HG03575 (cell line): Measurements from ENCODE around the gene CHST15.

Source experiments
- ATAC-seq: cut with Tn5 transposase; IDR thresholded peaks from one replicate; pipeline ENCODE4 v1.9.1; 2021; ENCODE audit not compliant: unreplicated experiment, insufficient number of reproducible peaks, low FRiP score; ENCODE audit errors: extremely low read depth

CHST15 gene

DNA sequence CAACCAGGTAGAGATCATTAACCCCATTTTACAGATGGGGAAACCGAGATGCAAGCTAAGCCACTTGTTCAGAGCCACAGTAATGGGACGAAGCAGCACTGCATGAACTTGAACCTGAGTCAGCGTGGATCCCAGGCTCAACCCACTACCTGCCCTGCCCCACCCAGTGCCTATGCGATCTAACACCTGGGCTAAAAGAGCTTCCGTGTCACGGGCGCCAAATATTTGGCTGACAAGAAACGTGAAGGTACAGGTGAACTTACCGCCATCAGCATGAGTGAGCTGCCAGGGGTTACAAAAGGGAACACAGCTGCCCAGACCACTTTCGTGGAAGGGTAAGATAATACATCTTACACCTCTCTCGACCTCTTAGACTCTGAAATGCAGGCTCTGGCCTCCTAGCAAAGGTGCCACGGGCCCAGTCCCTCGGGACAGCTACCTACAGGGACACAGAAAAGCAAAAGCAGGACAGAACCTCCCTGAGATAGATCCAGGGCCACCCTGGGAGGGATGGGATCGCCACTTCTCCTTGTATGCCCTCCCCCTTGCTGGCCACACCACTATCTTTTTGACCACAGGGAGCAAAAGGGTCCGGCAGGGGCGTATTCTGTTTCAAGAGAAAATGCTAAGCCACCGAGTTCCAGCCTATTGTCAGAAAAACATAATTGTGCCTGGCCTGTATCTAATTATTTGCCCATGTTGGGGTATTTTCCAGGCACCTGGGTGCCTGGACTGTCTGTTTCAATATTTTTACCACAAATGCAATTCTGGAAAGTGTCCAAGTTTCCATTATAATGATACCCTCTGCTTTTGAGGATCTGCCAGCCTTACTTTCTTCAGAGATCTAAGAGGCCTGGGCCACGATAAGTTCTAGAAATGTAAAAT is 6.4 kb downstream of the CHST15 start:
- no peak for ATAC-seq

DNA sequence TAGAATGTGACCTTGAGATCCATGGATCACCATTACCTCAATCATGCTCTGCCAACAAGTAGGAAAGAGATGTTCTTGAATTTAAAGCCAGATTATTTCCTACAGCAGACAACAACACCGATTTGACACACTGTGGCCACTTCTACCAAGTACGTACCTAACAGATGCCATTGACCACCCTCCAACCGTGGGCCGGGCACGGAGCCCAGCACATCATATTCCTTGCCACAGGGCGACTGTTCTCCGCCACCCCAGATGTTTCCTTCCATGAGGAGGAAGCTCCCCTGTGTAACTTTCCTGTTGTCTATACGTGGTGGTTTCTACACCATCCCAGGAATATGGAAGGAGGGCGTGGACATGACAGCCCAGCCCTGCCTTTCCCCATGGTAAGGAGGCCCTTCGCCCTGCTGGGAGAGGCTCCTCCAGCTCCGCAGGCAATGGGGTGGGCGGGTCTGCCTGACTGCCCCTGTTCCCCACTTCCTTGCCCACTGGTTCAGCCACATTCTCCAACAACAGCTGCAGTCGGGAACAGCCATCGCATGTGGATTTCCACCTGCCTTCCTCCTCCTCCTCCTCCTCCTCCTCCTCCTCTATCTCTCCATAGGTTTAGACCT is 7.2 kb downstream of the CHST15 start:
- no peak for ATAC-seq

DNA sequence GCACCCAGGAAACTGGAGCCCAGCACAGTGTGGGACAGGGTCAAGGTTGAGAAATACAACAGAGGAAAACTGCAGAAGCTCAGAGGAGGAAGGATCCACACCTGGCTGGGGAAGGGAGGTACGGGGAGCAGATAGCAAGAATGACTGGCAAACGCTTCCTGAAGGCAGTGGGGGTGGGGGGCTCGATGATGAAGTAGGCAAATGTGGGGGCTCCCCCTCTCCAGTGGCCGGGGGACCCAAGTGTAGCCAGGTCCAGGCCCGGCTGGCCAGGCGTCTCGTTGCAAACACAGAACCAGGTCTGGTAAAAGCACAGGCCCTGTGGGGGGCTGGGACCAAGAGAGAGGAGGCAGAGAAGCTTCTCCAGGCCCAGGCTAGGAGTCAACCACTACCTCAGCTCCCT is 7.7 kb downstream of the CHST15 start:
- ATAC-seq, result no peak

DNA sequence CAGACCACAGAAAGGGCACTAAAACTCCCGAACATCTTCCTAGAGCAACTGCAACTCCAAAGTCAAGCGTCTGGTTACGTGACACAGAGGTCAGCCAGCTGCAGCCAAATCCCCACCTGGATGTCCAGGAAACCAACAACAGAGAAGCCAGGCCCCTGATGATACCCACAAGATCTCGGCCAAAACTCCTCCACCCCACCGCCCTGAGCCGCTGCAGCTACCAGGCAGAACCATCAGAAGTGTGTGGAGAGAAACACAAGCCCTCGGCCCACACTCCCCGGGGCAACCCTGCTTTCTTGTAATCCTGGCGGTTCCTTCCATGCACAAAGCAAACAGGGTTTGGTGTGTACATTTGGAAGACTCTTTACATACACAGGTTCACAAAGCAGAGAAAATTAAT is 8.7 kb downstream of the CHST15 start:
- no peak for ATAC-seq

DNA sequence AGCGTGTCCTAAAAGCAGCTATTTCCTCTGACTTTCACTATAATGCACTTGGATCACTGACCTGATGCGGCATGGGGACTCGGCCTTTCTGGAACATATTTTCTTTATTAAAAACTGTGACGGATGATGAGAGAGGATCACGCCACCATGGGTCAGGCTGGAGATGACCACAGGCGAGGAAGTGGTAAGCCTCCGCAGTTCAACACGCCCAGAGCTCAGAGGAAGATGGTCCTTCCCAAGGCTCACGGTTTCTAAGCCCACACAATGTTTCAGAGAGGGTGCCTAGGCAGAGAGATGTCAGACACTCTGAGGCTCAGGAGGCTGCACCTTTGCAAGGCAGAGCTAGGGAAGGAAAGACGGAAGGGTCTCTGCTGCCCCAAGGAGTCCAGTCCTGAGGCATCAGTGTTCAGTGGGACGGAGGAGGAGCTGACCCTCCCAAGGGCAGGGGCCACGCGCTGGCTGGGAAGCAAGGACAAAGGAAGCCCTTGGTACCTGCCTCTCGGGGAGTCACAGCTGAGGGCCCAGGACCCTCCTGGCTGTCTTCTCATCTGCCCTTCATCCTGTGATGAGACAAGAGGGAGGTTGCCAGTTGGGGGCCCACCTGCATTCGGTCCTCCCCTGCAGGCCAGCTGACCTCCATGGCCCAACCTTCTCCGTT is 9.5 kb downstream of the CHST15 start:
- ATAC-seq, result no peak

DNA sequence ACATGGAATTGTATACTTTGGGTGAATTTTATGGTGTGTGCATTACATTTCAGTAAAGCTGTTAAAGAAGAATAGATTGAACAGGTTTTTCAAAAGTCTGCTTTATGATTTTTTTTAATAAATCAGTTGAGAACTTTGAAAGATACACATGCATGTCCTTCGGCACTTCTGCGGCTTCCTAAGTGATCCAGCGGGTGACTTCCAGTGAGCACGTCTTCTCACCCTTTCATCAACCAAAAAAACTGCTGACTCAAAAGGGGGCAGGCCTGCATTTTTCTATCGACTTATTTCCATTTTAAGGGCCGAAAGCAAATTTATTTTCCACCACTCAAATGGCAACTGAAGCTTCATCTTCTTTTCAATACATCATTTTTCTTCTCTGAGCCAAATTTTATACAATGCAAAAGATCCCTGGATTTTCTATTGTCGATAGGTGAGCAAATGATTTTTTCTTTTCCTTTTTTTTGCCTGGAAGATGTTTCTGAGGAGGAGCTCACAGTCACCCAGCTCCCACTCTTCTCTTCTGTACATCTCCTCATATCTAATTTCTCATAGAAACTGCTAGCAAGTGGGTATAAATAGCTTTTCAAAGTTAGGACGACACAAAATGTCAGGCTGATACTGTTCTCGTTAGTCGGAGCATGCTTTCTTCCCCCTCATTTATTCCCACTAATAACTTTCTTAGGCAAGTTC is 10.2 kb downstream of the CHST15 start:
- no peak for ATAC-seq

DNA sequence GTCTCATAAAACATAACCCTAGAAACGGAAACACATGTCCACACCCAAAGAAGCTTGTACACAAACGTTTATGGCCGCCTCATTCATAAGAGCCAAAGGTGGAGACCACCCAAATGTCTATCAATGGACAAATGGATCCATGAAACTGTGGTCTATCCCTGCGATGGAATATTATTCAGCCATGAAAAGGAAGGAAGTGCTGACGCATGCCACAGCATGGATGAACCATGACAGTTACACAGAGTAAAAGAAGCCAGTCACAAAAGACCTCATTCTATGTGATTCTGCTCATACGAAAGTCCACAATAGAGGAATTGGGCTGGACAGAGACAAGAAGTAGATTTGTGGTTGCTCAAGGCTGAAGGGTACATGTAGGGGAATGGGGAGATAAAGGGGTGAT is 10.8 kb downstream of the CHST15 start:
- no peak for ATAC-seq

DNA sequence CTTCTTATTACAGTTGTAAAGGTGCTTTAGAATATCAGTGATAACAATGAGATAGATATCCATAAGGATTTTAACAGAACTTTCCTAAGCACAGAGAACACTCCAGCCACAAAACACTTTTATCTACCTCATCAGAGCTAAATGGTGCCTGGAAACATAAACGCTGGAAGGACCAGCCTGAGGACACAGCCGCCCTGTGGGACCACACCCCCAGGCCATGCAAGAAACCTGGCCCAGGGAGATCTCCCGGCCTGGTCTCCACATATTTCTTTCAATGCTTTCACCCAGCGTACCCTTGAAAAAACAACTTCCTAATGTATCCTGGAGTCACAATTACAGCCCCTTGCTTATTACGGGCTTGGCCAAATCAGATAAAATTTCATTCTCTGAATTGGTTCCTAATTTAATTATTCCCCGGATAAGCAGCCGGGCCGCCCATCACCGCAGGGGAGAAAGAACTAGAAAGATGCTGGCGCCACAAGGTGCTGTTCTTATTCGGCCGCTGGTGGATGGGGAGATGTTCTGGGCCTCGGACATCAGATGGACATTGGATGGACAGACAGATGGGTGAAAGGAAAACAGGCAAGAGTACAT is 11.8 kb downstream of the CHST15 start:
- ATAC-seq, result no peak

DNA sequence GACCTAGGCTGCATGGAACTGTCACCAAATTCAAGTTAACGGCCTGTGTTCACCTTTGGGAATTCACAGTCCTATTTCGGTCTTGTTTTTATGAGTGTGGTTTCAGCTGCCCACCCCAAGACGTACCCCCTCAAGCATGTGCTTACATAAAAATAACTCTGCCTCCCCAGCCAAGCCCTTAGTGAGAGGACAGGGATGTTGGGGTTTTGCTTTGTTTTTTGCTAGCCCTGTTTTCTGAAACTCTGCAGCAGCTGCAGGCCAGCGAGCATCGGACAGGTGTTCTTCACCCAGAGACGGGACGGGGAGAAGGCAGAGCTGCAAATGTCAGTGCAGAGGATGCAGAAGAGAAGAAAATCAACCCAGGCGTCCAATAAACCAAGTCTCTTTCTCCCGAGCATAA is 13.5 kb downstream of the CHST15 start:
- no peak for ATAC-seq

DNA sequence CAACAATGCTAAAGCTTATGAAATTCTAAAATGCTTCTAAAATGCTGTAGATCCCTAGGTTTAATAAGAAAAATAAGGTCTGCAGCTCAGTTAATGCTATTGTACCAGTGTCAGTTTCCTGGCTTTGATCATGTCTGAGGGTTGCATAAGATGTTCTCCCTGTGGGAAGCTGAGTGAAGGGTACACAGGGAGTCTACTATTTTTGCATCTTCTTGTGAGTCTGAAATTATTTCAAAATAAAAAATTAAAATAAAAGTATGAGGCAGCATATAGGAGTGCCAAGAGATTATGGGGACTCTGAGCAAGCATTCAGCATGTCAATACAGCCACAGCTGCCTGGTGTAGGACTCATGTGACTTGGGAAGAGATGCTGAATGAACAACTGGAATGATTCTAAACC is 14.7 kb downstream of the CHST15 start:
- no peak for ATAC-seq

DNA sequence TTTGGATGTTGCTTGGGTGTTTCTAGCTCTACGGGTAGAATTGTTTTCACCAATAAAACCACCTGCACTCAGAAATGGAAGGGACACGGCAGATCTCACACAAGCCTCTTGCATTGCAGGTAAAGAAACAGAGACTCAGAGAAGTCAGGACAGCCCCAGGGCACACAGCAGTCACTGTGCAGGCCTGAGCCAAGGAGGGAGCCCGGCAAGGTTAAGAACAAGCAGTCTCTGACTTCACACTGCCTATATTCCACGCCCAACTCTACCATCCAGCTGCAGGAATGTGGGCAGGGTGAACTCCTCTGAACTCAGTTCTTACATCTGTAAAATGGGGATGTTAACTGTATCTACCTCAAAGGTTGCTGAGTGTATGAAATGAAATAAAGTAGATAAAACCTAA is 15.4 kb downstream of the CHST15 start:
- no peak for ATAC-seq

DNA sequence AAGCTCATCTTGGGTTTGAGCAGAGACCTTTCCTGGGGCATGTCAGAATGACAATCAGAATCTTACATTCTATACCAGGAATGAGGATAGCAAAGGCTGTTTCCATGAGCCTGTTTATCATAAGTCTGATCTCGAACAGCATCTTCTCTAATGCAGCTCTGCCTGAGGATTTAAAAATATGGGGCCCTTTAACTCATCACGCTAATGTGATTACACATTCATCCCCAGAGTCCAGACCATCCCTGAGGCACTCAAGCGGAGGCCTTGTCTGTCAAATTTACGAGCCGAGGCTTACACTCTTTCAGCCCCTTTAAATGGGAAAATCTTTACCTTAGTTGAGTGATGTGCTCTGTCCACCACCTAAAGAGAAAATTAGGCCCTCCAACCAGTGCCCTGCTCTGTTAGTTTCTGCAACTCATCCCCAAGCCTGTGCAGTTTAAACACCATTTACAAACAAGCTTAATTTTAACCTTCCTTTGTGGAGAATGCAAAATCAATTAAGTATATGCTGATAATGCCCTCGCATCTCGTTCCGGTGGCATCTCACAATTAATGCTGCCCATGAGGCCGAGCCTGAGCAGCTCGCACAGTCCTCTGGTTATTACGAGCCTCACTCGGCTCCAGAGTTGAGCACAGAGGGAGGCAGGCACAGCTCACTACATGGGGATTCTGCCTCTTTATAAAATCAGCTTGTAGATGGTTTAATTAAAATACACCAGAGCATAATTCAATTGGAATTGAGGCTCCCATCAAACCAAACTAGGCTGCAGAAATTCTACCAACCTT is 16.0 kb downstream of the CHST15 start:
- ATAC-seq, result no peak

DNA sequence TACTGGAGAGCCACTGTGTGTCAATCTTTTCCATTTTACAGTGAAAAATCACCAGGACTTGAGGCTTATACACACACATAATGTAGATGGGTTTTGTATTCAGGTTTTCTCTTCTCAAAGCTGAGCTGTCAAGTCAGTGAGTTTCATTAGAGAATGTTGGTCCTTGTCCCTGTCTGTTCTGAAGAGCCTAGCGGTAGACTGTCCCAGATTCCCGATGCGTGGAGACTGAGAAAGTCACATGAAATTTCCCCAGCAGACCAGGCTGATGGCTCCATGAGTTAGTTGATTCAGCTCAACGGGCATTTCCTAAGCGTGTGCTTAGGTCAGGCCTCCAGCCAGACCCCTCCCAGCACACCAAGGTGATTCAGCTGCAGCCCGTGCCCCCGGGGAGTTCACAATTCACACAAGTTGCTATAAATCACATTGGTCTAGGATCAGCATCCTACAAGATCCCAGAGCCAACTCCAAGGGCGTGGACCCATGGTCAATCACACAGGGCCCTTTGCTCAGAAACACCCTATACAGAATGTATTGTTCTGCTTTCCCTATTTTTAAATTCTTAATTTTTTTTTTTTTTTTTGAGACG is 17.2 kb downstream of the CHST15 start:
- ATAC-seq, result no peak

DNA sequence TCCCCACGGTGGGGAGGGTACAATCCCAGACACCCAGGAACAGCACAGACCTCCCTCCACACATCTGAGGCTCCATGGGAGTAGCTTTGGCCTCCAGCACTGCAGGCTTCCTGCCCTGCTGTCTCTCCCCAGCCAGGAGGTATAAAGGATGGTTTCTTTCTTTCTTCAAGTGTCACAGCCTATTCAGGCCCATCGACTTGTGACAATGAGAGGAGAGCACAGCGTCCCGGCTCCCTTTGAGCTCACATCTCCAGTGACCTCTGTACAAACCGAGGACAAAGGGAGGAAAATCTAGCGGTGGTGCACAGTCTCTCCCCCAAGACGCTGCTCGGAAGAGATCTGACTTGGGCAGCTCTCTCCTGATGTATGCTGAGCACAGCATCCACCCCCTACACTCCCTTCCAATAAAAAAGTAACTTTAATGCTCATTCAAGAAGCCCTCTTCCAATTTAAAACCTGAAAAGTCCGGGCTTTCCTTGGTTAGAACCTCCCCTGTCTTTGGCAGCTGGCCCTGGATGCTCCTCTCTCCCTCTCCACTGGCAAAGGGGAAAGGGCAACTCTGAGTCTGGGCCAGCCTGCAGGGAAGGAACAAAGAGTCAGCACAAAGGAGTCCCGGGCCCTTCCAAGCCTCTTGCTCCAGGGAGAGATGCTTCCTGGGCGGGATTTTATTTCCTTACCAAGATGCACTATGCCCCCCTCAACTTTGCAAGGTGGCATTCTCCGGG is 18.0 kb downstream of the CHST15 start:
- ATAC-seq, result no peak

DNA sequence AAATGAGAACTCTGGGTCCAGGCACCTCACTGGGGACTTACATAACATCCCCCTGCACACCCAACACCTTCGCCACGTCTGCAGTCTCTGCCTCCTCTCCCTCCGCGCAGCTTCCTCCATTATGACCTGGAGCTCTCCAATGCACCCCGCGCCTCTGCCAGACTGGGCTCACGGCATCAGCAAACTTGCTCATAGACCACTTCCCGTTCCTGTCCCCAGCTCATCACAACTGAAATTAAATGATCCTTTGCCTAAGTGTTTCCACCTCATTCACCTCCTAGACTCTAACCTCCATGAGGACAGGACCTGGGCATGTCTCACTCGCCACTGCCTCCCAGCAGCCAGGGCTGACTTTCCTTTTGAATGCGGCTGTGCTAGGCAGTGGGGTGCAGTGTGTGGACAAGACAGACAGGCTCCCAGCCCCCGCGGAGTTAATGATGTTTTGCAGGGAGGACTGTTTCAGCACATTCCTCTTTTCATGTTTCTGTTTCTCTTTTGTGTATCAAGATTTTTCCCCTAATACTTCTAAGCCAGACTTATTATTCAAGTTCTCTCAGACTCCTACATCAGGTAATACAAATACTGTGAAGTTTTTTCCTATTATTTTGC is 18.8 kb downstream of the CHST15 start:
- ATAC-seq, result no peak

DNA sequence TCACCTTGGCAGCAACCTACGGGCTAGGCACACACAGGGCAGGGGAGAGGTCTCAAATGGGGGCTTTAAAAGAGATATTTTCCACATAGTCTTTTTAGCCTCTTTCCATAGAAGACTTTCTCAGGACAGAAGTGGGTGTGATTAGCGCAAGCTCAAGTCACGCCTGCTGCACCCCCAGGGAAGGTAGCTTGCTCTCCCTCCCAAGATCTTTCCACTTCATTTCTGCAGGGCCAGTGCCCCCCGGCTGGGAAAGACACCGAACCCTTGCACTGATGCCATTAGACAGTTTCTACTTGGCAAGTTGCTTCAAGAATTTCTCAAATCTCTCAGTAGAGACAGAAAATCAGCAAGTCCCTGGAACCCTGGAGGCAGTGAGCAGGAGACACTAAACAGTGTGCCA is 19.4 kb downstream of the CHST15 start:
- no peak for ATAC-seq

DNA sequence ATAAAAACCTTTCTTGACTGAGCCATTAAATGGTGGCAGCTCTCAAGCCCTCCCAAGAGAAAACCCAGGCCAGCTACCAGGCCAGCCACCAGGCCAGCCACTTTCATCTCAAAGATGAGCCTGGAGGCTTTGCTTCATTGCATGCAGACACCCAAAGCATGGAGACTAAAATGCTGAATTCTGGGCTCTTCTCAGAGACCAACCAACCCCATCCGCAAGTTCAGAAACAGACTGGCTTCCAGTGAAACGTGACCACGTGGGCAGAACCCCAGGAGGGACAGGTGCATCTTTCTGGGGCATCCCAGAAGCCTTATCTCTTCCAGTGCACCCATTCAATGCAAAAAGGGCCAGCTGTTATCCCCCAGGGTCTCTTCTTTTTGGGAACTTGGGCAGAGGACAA is 20.9 kb downstream of the CHST15 start:
- no peak for ATAC-seq
